K562 (cell line): Measurements from ENCODE around the gene CEP72. TPM values are rescaled to one million over a fixed set of nuclear protein-coding genes. Genes with fewer than 3 reads are reported as not detected.

Experiments used
- ATAC-seq: fragments of 200-7000 bp; cut with Tn5 transposase; 3 replicates; pipeline ENCODE4 v1.9.1; 2020; ENCODE audit warnings: moderate library complexity
- BruUV-seq: library from RNA; stranded (reverse); fragments of 400-500 nt; replicated peaks from 2 replicates; lab custom pipeline; 2021; lab: Mats Ljungman, UMichigan
- CTCF ChIA-PET: fragments of 300-600 bp; formaldehyde crosslinking; extraction: SDS; loops from one replicate; lab custom pipeline; 2021; ENCODE audit warnings: low intra/inter-chr PET ratio; lab: Yijun Ruan, JAX
- POLR2A ChIA-PET: fragments of 300-600, 350-650 bp; sonication (Branson Sonifier 250); formaldehyde crosslinking; extraction: SDS; loops from one replicate; lab custom pipeline; 2021; ENCODE audit warnings: antibody characterized with exemption, inconsistent platforms; lab: Yijun Ruan, JAX
- DNase-seq, 4 experiments: peaks; one replicate each; pipeline versions ENCODE4 v3.0.0 to v3.0.0-alpha.2; 2011 to 2018; ENCODE audit warnings: low spot score in 3 of 4, mixed read lengths in 3 of 4; ENCODE audit errors: extremely low read depth in 1 of 4
- FAIRE-seq: peaks from 2 replicates; lab custom pipeline; 2011; peaks lifted over from hg19 to GRCh38; lab: Jason Lieb, UNC
- H2AFZ ChIP-seq: 2 replicates; pipeline ENCODE4 v1.6.0; 2011; ENCODE audit warnings: low read depth, low read length, control low read depth, inconsistent platforms
- H3K27ac ChIP-seq: fragments of 200-600 bp; 3 replicates; pipeline ENCODE4 v1.8.0; 2011; ENCODE audit warnings: low read depth, mild to moderate bottlenecking, control low read depth, inconsistent platforms, low read length, moderate library complexity, mixed read lengths; ENCODE audit errors: extremely low read depth
- H3K27me3 ChIP-seq, 2 experiments: fragments of 300-600 bp in 1 of 2; 2 replicates in 1 of 2; 3 replicates in 1 of 2; pipeline versions ENCODE4 v1.6.0 to v1.8.0; 2011; ENCODE audit warnings: inconsistent platforms in 2 of 2, low read length in 2 of 2, mild to moderate bottlenecking in 1 of 2, mixed read lengths in 1 of 2, moderate library complexity in 1 of 2; ENCODE audit not compliant: control insufficient read depth in 2 of 2, insufficient read depth in 2 of 2
- H3K36me3 ChIP-seq: fragments of 300-600 bp; 3 replicates; pipeline ENCODE4 v1.8.0; 2011; ENCODE audit warnings: mild to moderate bottlenecking, low read length, inconsistent platforms; ENCODE audit not compliant: control insufficient read depth, insufficient read depth
- H3K4me1 ChIP-seq, 2 experiments: fragments of 200-600 bp in 1 of 2; replicated peaks in 1 of 2; 2 replicates in 1 of 2; 3 replicates in 1 of 2; pipeline versions ENCODE4 v1.5.1 to v1.8.0; 2011; ENCODE audit warnings: inconsistent platforms in 2 of 2, low read length in 2 of 2, mild to moderate bottlenecking in 1 of 2, mixed read lengths in 1 of 2, moderate library complexity in 1 of 2; ENCODE audit not compliant: control insufficient read depth in 2 of 2, insufficient read depth in 2 of 2
- H3K4me2 ChIP-seq: 2 replicates; pipeline ENCODE4 v1.6.1; 2011; ENCODE audit warnings: low read length, control low read depth, inconsistent platforms, mixed read lengths; ENCODE audit not compliant: insufficient read depth
- H3K4me3 ChIP-seq: fragments of 200-600 bp; sonication (generic), shearing (Covaris generic); 2 replicates; pipeline ENCODE4 v1.5.1; 2016; ENCODE audit warnings: control low read depth, inconsistent platforms
- H3K79me2 ChIP-seq: fragments of 200-600 bp; 3 replicates; pipeline ENCODE4 v1.8.0; 2011; ENCODE audit warnings: low read length, inconsistent platforms; ENCODE audit not compliant: control insufficient read depth, insufficient read depth
- H3K9ac ChIP-seq, 2 experiments: 2 replicates each; pipeline versions ENCODE4 v1.6.0 to v1.6.1; 2011; ENCODE audit warnings: low read depth in 2 of 2, low read length in 2 of 2, control low read depth in 1 of 2, inconsistent platforms in 1 of 2, mild to moderate bottlenecking in 1 of 2, mixed read lengths in 1 of 2; ENCODE audit not compliant: insufficient read depth in 1 of 2
- H3K9me1 ChIP-seq: one replicate; pipeline ENCODE4 v1.6.0; 2011; ENCODE audit warnings: inconsistent platforms, mild to moderate bottlenecking, low read length, moderate library complexity; ENCODE audit not compliant: control insufficient read depth, insufficient read depth
- H3K9me3 ChIP-seq: replicated peaks from 2 replicates; pipeline ENCODE4 v1.5.1; 2011; ENCODE audit warnings: low read depth, low read length, inconsistent platforms; ENCODE audit not compliant: control insufficient read depth, insufficient read depth
- H4K20me1 ChIP-seq: replicated peaks from 2 replicates; pipeline ENCODE4 v1.6.1; 2011; ENCODE audit warnings: low read length, inconsistent platforms, mixed read lengths; ENCODE audit not compliant: control insufficient read depth, insufficient read depth
- BHLHE40 ChIP-seq: IDR thresholded peaks from 2 replicates; pipeline ENCODE4 v1.6.1; 2011; ENCODE audit warnings: low read length, improper control_type of control experiment
- CAMTA2 ChIP-seq: fragments of 250-450 bp; sonication (Bioruptor Pico); conservative IDR thresholded peaks from 2 replicates; pipeline ENCODE4 v1.5.1; 2022
- EP300 ChIP-seq: IDR thresholded peaks from 2 replicates; pipeline ENCODE4 v1.6.1; 2012; ENCODE audit warnings: low read length, improper control_type of control experiment
- POLR2G ChIP-seq: fragments of 200-400 bp; formaldehyde crosslinking; IDR thresholded peaks from 2 replicates; pipeline ENCODE4 v1.6.1; 2017; ENCODE audit warnings: low read depth, mild to moderate bottlenecking, antibody characterized with exemption, low read length, moderate library complexity
- WGBS: fragments of 100-300 bp; shearing (Covaris generic); methylation state at CpG from one replicate; pipeline ENCODE4 v1.1.6; 2016; ENCODE audit warnings: low coverage, mixed read lengths; ENCODE audit not compliant: insufficient coverage; ENCODE audit errors: missing lambda C conversion rate; 5-methylcytosine and 5-hydroxymethylcytosine counted together
- in situ Hi-C: fragments of 300-500 bp; cut with MboI; formaldehyde crosslinking; loops from 4 replicates; pipeline ENCODE4 v1.15.0; 2018; ENCODE audit warnings: inconsistent platforms, mixed read lengths
- intact Hi-C: fragments of 100-400 bp; cut with micrococcal nuclease; formaldehyde crosslinking; loops from 2 replicates; pipeline ENCODE4 v1.14.2; 2022
- polyA plus RNA-seq, 8 experiments: library from polyadenylated mRNA; depleted of rRNA in 4 of 8; stranded (reverse) in 5 of 8; unstranded in 3 of 8; fragments of >200 nt; fragmentation: Nextera tagmentation in 2 of 8; fragmentation: Illumina TruSeq in 1 of 8; extraction: Ambion mirVana in 2 of 8; extraction: Trizol in 1 of 8; gene quantifications; 2 replicates each; pipeline versions ENCODE4 v1.2.1 to v1.2.3, GENCODE V29; 2011 to 2014; ENCODE audit warnings: inconsistent platforms in 1 of 8, missing spikeins in 1 of 8
- total RNA-seq, 7 experiments: library from RNA; depleted of rRNA in 6 of 7; stranded (reverse); fragments of >200 nt in 6 of 7; fragmentation: Illumina TruSeq in 2 of 7; extraction: Trizol in 2 of 7; gene quantifications; 2 replicates each; pipeline versions ENCODE4 v1.2.1 to v1.2.3, GENCODE V29; 2011 to 2021; ENCODE audit warnings: low replicate concordance in 1 of 7
- TF ChIP-seq, protein P1 (sequence below): sonication (generic); formaldehyde crosslinking; IDR thresholded peaks from 2 replicates; pipeline ENCODE4 v1.8.1; 2023; ENCODE audit warnings: missing genetic modification reagents, mild to moderate bottlenecking, borderline replicate concordance

CEP72 gene
- total and polyA plus RNA-seq, 9 of the 15 experiments (the other 6 are each of a cell fraction or from before 2014, with no cell fraction given), result 0.89 to 38.1 (median 14.2) TPM

DNA sequence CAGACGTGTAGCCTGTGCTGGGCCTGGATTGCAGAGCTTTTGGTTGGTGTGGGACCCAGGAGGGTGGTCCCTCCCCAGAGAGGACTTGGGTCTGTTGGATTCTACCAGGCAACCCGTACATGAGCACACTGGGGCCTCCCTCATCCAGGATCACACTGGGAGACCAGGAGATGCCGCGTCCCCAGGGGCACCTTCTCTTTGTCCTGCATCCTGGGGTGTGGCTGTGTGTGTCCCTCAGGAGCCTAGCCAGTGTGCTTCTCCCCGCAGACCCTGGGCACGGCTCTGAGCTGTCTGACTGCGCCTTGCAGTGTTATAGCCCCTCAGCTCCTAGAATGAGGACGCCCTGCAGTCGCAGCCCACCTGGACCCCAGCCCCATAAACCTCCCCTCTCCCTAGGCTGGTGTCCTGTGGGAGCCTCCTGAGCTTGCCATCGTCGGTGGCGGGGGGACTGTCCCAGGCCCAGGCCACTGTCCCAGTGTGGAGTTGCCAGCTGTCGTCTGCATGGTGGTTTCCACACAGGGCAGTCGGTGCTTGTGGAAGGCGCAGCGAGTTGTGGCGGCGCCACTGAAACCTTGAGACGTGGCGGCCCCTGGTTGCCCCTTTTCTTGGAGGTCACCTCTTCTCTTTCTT lies 27.6 kb downstream of the CEP72 start:
- H3K36me3 ChIP-seq, result peaks cover 99% of the 10 kb centered on the region
- no peaks in the 10 kb centered on the region; the same call in 1 of the 2 replicates for H4K20me1 ChIP-seq
- no peak overlapping the region for H2AFZ ChIP-seq
- 97% methylated on average over 19 of the region's 20 CpGs for WGBS
- no peaks in the 10 kb centered on the region for H3K9me1 ChIP-seq
- H3K27ac ChIP-seq, result no peak overlapping the region
- ChIA-PET POLR2A (no interaction called here), CTCF (no interaction called here)
- DNase-seq, result no peak
- intact Hi-C loops (no loop called here), in situ Hi-C loops (no loop called here)
- H3K4me1 ChIP-seq, result peaks cover 0 to 7% of the 10 kb centered on the region in 2 experiments; a peak in 1 of 5 replicates
- H3K9ac ChIP-seq, result no peak overlapping the region; a peak in 1 of 4 replicates
- no TSS peak for BruUV-seq
- FAIRE-seq, result no peak
- H3K4me3 ChIP-seq, result no peak overlapping the region
- ATAC-seq, result no peak
- no peak overlapping the region for H3K4me2 ChIP-seq
- H3K27me3 ChIP-seq, result no peaks in the 10 kb centered on the region
- no peak for TF ChIP-seq EP300
- H3K79me2 ChIP-seq, result no peaks in the 10 kb centered on the region
- no peaks in the 10 kb centered on the region for H3K9me3 ChIP-seq

- CTCF ChIA-PET, result no interaction called here
- POLR2A ChIA-PET, result interaction anchor here (0.7 to 1.2 kb wide), 2 partner anchors 12 to 70 kb away, joined by 3 to 5 read pairs; no protein-coding TSS in a partner anchor
- H3K9me3 ChIP-seq, result no peaks in the 10 kb centered on the region
- H3K36me3 ChIP-seq, result peaks cover 99% of the 10 kb centered on the region
- H4K20me1 ChIP-seq, result no peaks in the 10 kb centered on the region; the same call in 1 of the 2 replicates
- H3K79me2 ChIP-seq, result no peaks in the 10 kb centered on the region
- intact Hi-C loops, result no loop called here
- DNase-seq, result no peak
- H3K27me3 ChIP-seq, result no peaks in the 10 kb centered on the region
- TF ChIP-seq BHLHE40, result no peak
- TF ChIP-seq POLR2G, result 0 out of 2 replicates have a peak, but pooled peaks have one; percentile 26
- TF ChIP-seq CAMTA2 (CRISPR knock-in tag), result no peak
- TF ChIP-seq, protein P1, sequence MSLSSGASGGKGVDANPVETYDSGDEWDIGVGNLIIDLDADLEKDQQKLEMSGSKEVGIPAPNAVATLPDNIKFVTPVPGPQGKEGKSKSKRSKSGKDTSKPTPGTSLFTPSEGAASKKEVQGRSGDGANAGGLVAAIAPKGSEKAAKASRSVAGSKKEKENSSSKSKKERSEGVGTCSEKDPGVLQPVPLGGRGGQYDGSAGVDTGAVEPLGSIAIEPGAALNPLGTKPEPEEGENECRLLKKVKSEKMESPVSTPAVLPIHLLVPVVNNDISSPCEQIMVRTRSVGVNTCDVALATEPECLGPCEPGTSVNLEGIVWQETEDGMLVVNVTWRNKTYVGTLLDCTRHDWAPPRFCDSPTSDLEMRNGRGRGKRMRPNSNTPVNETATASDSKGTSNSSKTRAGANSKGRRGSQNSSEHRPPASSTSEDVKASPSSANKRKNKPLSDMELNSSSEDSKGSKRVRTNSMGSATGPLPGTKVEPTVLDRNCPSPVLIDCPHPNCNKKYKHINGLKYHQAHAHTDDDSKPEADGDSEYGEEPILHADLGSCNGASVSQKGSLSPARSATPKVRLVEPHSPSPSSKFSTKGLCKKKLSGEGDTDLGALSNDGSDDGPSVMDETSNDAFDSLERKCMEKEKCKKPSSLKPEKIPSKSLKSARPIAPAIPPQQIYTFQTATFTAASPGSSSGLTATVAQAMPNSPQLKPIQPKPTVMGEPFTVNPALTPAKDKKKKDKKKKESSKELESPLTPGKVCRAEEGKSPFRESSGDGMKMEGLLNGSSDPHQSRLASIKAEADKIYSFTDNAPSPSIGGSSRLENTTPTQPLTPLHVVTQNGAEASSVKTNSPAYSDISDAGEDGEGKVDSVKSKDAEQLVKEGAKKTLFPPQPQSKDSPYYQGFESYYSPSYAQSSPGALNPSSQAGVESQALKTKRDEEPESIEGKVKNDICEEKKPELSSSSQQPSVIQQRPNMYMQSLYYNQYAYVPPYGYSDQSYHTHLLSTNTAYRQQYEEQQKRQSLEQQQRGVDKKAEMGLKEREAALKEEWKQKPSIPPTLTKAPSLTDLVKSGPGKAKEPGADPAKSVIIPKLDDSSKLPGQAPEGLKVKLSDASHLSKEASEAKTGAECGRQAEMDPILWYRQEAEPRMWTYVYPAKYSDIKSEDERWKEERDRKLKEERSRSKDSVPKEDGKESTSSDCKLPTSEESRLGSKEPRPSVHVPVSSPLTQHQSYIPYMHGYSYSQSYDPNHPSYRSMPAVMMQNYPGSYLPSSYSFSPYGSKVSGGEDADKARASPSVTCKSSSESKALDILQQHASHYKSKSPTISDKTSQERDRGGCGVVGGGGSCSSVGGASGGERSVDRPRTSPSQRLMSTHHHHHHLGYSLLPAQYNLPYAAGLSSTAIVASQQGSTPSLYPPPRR, result no peak
- peak overlapping the region in 1 of 2 experiments; percentile 33; a peak in 1 of 4 replicates for H3K9ac ChIP-seq
- no peaks in the 10 kb centered on the region for H3K9me1 ChIP-seq
- no peak for ATAC-seq
- no peak overlapping the region for H3K4me3 ChIP-seq
- in situ Hi-C loops, result no loop called here
- no peak overlapping the region for H3K4me2 ChIP-seq
- no peak for FAIRE-seq
- no peak overlapping the region for H2AFZ ChIP-seq
- no TSS peak for BruUV-seq
- H3K27ac ChIP-seq, result no peak overlapping the region
- WGBS, result 93% methylated on average over 35 of the region's 35 CpGs
- peaks cover 0 to 7% of the 10 kb centered on the region in 2 experiments; a peak in 1 of 5 replicates for H3K4me1 ChIP-seq
These were observed 28.6 kb downstream of the CEP72 start for GRCh38 chr5:640461-641330.
